Measurements from ENCODE around the gene VPS54. TPM values are rescaled to one million over a fixed set of nuclear protein-coding genes. Genes with fewer than 3 reads are reported as not detected.
"Not testable (repeated sequence)": the region's sequence is repeated elsewhere in the genome, so short reads cannot be mapped to it uniquely, and the experiment has no call there.

VPS54 gene
- total RNA-seq, 4 donors from 2014 or later = 16.6 to 24.8 (median 20.9) TPM

DNA sequence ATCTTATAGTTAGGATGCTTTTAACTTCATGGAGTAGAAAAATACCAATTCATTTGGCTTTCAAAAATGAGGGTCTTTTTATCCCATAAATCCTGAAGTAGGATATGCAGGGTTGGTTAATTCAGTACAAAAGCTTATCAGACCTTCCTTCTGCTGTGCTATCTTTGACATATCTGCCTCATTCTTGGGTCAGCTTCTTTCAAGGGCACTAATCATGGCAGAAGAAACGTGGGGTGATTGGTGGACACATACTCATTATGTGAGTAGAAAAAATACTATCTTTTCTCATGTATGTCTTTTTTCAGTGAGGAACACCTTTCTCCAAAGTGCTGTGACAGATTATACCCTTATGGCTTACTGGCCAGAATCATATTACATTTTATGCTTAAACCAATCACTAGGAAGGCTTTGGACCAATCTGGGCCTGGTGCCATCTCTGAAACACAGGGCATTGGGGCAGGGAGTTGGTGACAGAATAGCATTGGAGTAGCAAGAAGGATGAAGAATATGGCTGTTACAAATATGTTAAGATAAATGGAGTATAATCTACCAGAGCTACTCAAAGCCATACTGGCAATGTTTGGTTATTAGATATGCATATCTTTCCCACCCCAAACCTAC lies 167.4 kb downstream of the VPS54 start:
- TF ChIP-seq, protein P1, sequence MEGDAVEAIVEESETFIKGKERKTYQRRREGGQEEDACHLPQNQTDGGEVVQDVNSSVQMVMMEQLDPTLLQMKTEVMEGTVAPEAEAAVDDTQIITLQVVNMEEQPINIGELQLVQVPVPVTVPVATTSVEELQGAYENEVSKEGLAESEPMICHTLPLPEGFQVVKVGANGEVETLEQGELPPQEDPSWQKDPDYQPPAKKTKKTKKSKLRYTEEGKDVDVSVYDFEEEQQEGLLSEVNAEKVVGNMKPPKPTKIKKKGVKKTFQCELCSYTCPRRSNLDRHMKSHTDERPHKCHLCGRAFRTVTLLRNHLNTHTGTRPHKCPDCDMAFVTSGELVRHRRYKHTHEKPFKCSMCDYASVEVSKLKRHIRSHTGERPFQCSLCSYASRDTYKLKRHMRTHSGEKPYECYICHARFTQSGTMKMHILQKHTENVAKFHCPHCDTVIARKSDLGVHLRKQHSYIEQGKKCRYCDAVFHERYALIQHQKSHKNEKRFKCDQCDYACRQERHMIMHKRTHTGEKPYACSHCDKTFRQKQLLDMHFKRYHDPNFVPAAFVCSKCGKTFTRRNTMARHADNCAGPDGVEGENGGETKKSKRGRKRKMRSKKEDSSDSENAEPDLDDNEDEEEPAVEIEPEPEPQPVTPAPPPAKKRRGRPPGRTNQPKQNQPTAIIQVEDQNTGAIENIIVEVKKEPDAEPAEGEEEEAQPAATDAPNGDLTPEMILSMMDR (IDR thresholded peaks at IDR 0.05) = no peak
- no peak for TF ChIP-seq POLR2A (IDR thresholded peaks at IDR 0.05)
- no peak for DNase-seq
- Histone ChIP-seq H3K4me3 (no peak overlapping the region), H3K36me3 (peaks cover 0 to 5% (median 0%) of the 10 kb centered on the region in 3 donors), H3K27me3 (no peaks in the 10 kb centered on the region), H3K9me3 (no peaks in the 10 kb centered on the region), H3K4me1 (peaks cover 0 to 21% (median 4%) of the 10 kb centered on the region in 4 donors), H3K27ac (no peak overlapping the region)

GRCh38 chr2:63850649-63851048 lies 168.6 kb downstream of the VPS54 start:
- Histone ChIP-seq H3K9me3 (no peaks in the 10 kb centered on the region), H3K4me1 (peaks cover 0 to 21% (median 4%) of the 10 kb centered on the region in 4 donors), H3K36me3 (no peaks in the 10 kb centered on the region), H3K27ac (no peak overlapping the region), H3K4me3 (no peak overlapping the region), H3K27me3 (no peaks in the 10 kb centered on the region)
- TF ChIP-seq POLR2A (IDR thresholded peaks at IDR 0.05) = no peak
- TF ChIP-seq, protein P1 (IDR thresholded peaks at IDR 0.05) = no peak
- no peak for DNase-seq

GRCh38 chr2:63850204-63850571 lies 169.0 kb downstream of the VPS54 start:
- no peak overlapping the region for H3K4me3 ChIP-seq
- no peak for TF ChIP-seq POLR2A (IDR thresholded peaks at IDR 0.05)
- TF ChIP-seq, protein P1 (IDR thresholded peaks at IDR 0.05) = no peak
- no peak for DNase-seq
- H3K4me1 ChIP-seq = peaks cover 0 to 21% (median 4%) of the 10 kb centered on the region in 4 donors
- H3K36me3 ChIP-seq = no peaks in the 10 kb centered on the region
- no peaks in the 10 kb centered on the region for H3K9me3 ChIP-seq
- no peaks in the 10 kb centered on the region for H3K27me3 ChIP-seq
- no peak overlapping the region for H3K27ac ChIP-seq

- no peak overlapping the region for H3K4me3 ChIP-seq
- no peaks in the 10 kb centered on the region for H3K36me3 ChIP-seq
- no peak for TF ChIP-seq POLR2A (IDR thresholded peaks at IDR 0.05)
- TF ChIP-seq, protein P1 (IDR thresholded peaks at IDR 0.05) = no peak
- no peak for DNase-seq
- H3K27me3 ChIP-seq = no peaks in the 10 kb centered on the region
- peaks cover 0 to 26% (median 4%) of the 10 kb centered on the region in 4 donors for H3K4me1 ChIP-seq
- H3K9me3 ChIP-seq = no peaks in the 10 kb centered on the region
- no peak overlapping the region for H3K27ac ChIP-seq
These were observed 169.6 kb downstream of the VPS54 start for GRCh38 chr2:63849381-63850203.

DNA sequence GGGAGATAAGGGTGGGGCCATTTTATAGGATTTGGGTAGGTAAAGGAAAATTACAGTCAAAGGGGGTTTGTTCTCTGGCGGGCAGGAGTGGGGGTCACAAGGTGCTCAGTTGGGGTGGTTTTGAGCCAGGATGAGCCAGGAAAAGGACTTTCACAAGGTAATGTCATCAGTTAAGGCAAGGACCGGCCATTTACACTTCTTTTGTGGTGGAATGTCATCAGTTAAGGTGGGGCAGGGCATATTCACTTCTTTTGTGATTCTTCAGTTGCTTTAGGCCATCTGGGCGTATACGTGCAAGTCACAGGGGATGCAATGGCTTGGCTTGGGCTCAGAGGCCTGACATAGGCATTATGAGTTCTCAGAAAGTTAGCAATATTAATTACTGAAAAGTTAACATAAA lies 171.7 kb downstream of the VPS54 start:
- H3K4me1 ChIP-seq = peaks cover 0 to 31% (median 2%) of the 10 kb centered on the region in 4 donors
- H3K4me3 ChIP-seq, H3K27ac ChIP-seq, H3K36me3 ChIP-seq, H3K9me3 ChIP-seq, H3K27me3 ChIP-seq, DNase-seq: not testable (repeated sequence)

DNA sequence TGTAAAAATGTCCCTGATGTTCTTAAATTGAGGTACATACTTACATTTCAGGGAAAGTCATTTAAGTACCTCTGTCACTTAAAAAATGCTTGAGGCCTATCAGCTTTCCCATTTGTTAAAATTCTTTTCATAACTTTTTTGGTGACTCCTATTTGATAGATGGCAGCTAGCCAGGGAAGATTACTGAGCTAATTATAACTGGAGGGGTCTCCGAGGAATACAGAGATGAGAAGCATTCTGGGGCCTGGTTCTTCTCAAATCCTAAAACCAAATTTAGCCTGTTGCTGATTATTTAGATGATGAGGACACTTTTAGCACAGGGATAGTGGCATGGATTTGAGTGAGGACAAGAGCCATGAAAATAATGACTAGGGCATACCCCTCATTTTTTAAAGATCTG lies 172.7 kb downstream of the VPS54 start:
- no peak overlapping the region for H3K4me3 ChIP-seq
- H3K27me3 ChIP-seq = no peaks in the 10 kb centered on the region
- TF ChIP-seq, protein P1 (IDR thresholded peaks at IDR 0.05) = no peak
- no peak for TF ChIP-seq POLR2A (IDR thresholded peaks at IDR 0.05)
- H3K9me3 ChIP-seq = no peaks in the 10 kb centered on the region
- no peak for DNase-seq
- H3K27ac ChIP-seq = no peak overlapping the region
- no peaks in the 10 kb centered on the region for H3K36me3 ChIP-seq
- peaks cover 0 to 31% (median 2%) of the 10 kb centered on the region in 4 donors for H3K4me1 ChIP-seq
